ENCODE measurements around the gene DGKA. TPM values are rescaled to one million over a fixed set of nuclear protein-coding genes. Genes with fewer than 3 reads are reported as not detected.

Gene DGKA
- polyA plus RNA-seq, 3 donors, result 17.2 to 17.8 (median 17.7) TPM

- no peak for DNase-seq (ENCODE audit: low read depth in 3 of 3, low spot score in 2 of 3)
Measured at GRCh38 chr12:55931317-55931779, 386 bp downstream of the DGKA start.

- no peak for DNase-seq (ENCODE audit: low read depth in 3 of 3, low spot score in 2 of 3)
Measured at GRCh38 chr12:55931780-55932550, 1.0 kb downstream of the DGKA start.

- no peak for DNase-seq (ENCODE audit: low read depth in 3 of 3, low spot score in 2 of 3)
Measured at GRCh38 chr12:55932551-55932910, 1.6 kb downstream of the DGKA start.

GRCh38 chr12:55933169-55933798 lies 2.3 kb downstream of the DGKA start:
- no peak for DNase-seq (ENCODE audit: low read depth in 3 of 3, low spot score in 2 of 3)

GRCh38 chr12:55933799-55934742 lies 3.1 kb downstream of the DGKA start:
- DNase-seq (ENCODE audit: low read depth in 3 of 3, low spot score in 2 of 3), result no peak

- DNase-seq (ENCODE audit: low read depth in 3 of 3, low spot score in 2 of 3), result no peak
Measured at GRCh38 chr12:55934773-55935172, 3.8 kb downstream of the DGKA start.

GRCh38 chr12:55935738-55936151 lies 4.8 kb downstream of the DGKA start:
- DNase-seq (ENCODE audit: low read depth in 3 of 3, low spot score in 2 of 3), result no peak

- no peak for DNase-seq (ENCODE audit: low read depth in 3 of 3, low spot score in 2 of 3)
Measured at GRCh38 chr12:55937981-55938380, 7.0 kb downstream of the DGKA start.

- DNase-seq (ENCODE audit: low read depth in 3 of 3, low spot score in 2 of 3), result no peak
Measured at GRCh38 chr12:55938826-55939501, 8.0 kb downstream of the DGKA start.

- peak in 2 of 3 donors; percentile 73 to 80 for DNase-seq (ENCODE audit: low read depth in 3 of 3, low spot score in 2 of 3)
Measured at GRCh38 chr12:55940065-55940732, 9.2 kb downstream of the DGKA start.

GRCh38 chr12:55942055-55942454 lies 11.1 kb downstream of the DGKA start:
- DNase-seq (ENCODE audit: low read depth in 3 of 3, low spot score in 2 of 3), result no peak

- DNase-seq (ENCODE audit: low read depth in 3 of 3, low spot score in 2 of 3), result no peak
Measured at GRCh38 chr12:55942577-55943136, 11.7 kb downstream of the DGKA start.

GRCh38 chr12:55946553-55946952 lies 15.6 kb downstream of the DGKA start:
- DNase-seq (ENCODE audit: low read depth in 3 of 3, low spot score in 2 of 3), result no peak

GRCh38 chr12:55955344-55955743 lies 24.4 kb downstream of the DGKA start:
- no peak for DNase-seq (ENCODE audit: low read depth in 3 of 3, low spot score in 2 of 3)

- DNase-seq (ENCODE audit: low read depth in 3 of 3, low spot score in 2 of 3), result no peak
Measured at GRCh38 chr12:55955800-55956508, 25.0 kb downstream of the DGKA start.

GRCh38 chr12:55957106-55957859 lies 26.3 kb downstream of the DGKA start:
- DNase-seq (ENCODE audit: low read depth in 3 of 3, low spot score in 2 of 3), result no peak

GRCh38 chr12:55963760-55964159 lies 32.8 kb downstream of the DGKA start:
- DNase-seq (ENCODE audit: low read depth in 3 of 3, low spot score in 2 of 3), result no peak

GRCh38 chr12:55965240-55965639 lies 34.3 kb downstream of the DGKA start:
- no peak for DNase-seq (ENCODE audit: low read depth in 3 of 3, low spot score in 2 of 3)

Data from right renal cortex interstitium (tissue), 3 donors.